ENCODE data around the gene KRTDAP.
A peak's percentile ranks its signal among the peaks of the same experiment; 100 is the strongest.

The KRTDAP gene

GRCh38 chr19:35502751-35503150, 12.5 kb upstream of the KRTDAP start:
- TF ChIP-seq CTCF (IDR thresholded peaks at IDR 0.05) = no peak

GRCh38 chr19:35501684-35502083, 11.4 kb upstream of the KRTDAP start:
- TF ChIP-seq CTCF (IDR thresholded peaks at IDR 0.05) = no peak

GRCh38 chr19:35500611-35501010, 10.3 kb upstream of the KRTDAP start:
- no peak for TF ChIP-seq CTCF (IDR thresholded peaks at IDR 0.05)

GRCh38 chr19:35498984-35499527, 8.8 kb upstream of the KRTDAP start:
- TF ChIP-seq CTCF (IDR thresholded peaks at IDR 0.05) = no peak

GRCh38 chr19:35498220-35498619, 8.0 kb upstream of the KRTDAP start:
- no peak for TF ChIP-seq CTCF (IDR thresholded peaks at IDR 0.05)

- TF ChIP-seq CTCF (IDR thresholded peaks at IDR 0.05) = no peak
Observed at GRCh38 chr19:35497406-35497805, 7.1 kb upstream of the KRTDAP start.

GRCh38 chr19:35495107-35496064, 5.1 kb upstream of the KRTDAP start:
- TF ChIP-seq CTCF (IDR thresholded peaks at IDR 0.05) = peak; percentile 89
